Left colon (tissue), 2 donors: ENCODE measurements around the gene PIK3C2B. TPM values are rescaled to one million over a fixed set of nuclear protein-coding genes. Genes with fewer than 3 reads are reported as not detected.
A peak's percentile ranks its signal among the peaks of the same experiment; 100 is the strongest.

Source experiments
- ATAC-seq: fragments of 200-7000 bp; cut with Tn5 transposase; one replicate; pipeline ENCODE4 v1.9.1; 2020; ENCODE audit warnings: mild to moderate bottlenecking, moderate library complexity
- DNase-seq, 2 donors: peaks; one replicate each; pipeline ENCODE4 v3.0.0-alpha.2; 2020
- intact Hi-C, 2 donors: fragments of 100-400 bp; cut with DNase I in 1 of 2; cut with micrococcal nuclease in 1 of 2; formaldehyde crosslinking; loops; one replicate each; pipeline versions ENCODE4 v1.11.2 to v1.14.0; 2022; cut with DNase I, micrococcal nuclease
- total RNA-seq, 2 donors: library from RNA; stranded (reverse); fragmentation: NEBNext Ultra II Directional; extraction: Animal tissue kit (Norgen Biotek cat#: 25700); gene quantifications; one replicate each; pipeline ENCODE4 v1.2.1, GENCODE V29; 2021
- donor health status: DM: no; HTN: no; CAD: no.
- donor health status: DM: yes; HTN: yes; CAD: no.

Gene PIK3C2B
- total RNA-seq, 2 donors from 2014 or later = 78.5 to 82.0 TPM

DNA sequence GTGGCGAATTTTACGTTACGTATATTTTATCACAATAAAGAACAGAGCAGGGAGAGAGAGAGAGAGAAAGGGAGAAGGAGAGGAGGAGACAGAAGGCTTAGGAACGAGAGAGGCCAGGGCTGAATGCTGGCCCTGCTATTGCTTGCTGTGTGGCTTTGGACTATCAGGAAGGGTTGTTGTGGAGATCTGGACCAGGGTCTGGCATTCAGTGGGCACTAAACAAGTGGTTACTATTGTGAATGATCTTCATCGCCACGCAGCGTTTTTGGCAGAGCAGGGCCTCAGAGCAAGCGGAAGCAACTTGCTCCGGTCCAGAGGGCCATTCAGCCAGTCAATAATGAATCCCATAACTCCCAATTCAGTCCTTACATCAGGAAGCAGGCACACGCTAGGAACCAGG, 26.4 kb downstream of the PIK3C2B start:
- DNase-seq (no peak), ATAC-seq (no peak)
- intact Hi-C loops = no loop called here

DNA sequence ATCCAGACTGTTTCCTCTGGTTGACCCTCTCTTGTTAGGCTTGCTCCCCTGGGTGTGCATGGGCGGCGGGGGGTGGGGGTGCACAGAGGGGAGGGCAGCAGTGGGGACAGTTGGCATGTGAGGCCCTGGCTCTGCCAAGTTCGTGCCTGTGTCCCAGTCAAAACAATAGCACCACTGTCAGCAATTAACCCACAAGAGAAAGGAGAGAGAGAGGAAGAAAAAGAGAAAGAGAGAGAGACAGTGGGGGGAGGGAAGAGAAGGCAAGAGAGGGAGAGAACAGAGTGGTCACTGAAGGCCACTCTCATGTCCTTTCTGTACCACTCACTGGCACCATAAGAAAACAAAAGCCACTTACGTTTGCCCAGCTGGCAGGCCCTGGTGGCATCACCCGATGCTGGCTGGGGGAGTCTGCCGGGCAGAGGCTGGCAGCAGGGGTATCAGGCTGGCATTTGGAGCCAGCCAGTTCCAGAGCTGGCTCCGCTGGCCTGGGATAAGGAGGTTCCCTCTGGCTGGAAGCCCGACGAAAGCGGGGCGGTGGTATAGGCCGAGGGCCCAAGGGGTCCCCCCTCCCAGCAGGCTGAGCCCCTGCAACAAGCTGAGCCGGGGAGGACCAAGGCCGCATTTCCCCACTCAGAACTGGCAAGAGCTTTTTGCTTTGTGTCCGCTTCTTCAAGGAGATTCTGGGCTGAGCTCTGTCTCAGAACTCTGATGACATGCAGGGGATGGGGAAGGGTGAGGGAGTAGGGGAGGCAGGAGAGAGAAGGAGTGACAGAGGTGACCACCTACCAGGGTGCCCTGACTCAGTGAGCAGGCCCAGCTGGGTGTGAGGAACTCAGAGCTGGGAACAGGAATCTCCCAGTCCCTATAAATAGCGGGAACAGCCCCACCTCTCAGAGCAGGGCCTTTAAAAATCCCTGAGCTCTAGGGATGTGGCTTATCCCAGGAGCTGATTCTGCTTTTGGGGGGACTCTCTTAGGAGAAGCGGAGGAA, 27.9 kb downstream of the PIK3C2B start:
- ATAC-seq (no peak), DNase-seq (no peak)
- intact Hi-C loops = no loop called here

DNA sequence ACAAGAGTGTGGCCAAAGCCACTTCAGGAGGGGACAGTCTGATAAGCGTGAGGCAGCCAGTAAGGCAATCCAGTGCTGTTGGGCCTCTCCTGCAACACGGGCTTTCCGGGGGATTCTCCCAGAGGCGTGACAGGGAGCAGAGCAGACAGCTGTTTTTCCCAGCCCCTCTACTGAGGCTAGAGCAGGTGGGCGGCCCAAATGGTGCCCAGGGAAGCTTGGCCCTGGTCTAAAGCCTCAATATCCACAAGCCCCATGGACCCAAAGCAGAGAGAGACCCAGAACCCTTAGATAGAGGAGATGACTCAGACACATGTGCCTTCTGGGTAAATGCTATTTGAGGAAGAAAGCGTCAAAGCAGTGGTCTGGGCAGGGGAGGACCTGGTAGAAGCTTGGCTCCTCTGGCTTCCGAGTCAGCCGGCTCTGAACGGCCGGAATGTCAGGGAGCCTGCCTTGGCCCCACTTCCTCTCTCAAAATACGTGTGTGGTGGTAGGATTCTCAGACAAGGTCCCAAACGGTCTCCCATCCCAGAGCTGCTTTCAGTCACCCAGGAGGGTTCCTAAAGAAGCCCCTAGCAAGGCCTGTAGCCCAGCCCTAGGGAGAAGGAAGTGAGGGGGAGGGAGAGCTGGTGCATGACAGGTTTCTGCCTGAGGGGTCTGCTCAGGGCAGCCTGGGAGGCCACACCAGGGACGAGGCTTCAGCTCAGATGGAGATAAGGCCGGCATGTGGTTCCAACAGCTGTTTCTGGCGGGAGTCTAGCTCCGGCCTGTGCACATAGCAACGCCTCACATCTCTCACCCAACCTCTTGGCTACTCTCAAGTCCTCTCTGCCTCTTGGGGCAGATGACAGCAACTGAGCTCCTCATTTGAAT, 28.8 kb downstream of the PIK3C2B start:
- ATAC-seq (no peak), DNase-seq (no peak)
- intact Hi-C loops = no loop called here

DNA sequence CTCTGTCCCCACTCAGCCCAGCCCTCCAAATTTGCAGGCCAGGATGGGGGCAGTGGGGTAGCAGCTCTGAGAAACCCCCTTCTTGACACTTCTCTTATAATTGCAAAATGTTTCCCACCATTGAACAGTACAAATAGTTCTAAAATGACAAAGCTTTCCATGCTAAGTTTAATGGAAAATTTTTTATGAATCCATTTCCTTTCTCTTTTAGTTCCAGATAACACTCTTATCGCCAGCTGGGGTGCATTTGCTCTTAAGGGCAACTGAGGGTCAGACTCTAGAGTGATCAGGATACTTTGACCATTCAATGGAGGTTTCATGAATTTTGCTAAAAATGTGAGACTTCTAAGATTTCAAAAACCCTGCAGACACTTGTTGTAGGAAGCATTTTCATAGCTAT, 29.9 kb downstream of the PIK3C2B start:
- ATAC-seq (no peak), DNase-seq (no peak)
- intact Hi-C loops = no loop called here

DNA sequence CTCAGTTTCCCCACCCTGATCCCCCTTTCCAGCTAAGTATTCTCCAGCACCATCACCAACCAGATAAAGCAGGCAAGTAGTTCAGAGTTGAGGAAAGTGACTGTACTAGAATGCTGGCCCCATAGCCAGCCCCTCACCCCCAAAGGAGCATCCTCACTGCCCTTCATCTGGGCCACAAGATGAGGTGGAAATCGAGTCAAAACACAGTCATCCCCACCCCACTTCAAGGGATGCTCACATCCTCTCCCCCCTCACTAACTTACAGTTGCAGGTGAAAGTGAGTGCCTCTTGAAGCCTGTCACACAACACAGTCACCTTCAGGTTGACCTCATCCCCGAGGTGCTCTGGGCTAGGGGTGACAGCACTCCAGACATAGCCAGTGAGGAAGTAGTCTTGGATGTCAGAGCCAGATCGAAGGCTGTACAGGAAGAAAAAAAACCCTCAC, 30.4 kb downstream of the PIK3C2B start:
- ATAC-seq = no peak
- intact Hi-C loops = no loop called here
- DNase-seq = no peak

DNA sequence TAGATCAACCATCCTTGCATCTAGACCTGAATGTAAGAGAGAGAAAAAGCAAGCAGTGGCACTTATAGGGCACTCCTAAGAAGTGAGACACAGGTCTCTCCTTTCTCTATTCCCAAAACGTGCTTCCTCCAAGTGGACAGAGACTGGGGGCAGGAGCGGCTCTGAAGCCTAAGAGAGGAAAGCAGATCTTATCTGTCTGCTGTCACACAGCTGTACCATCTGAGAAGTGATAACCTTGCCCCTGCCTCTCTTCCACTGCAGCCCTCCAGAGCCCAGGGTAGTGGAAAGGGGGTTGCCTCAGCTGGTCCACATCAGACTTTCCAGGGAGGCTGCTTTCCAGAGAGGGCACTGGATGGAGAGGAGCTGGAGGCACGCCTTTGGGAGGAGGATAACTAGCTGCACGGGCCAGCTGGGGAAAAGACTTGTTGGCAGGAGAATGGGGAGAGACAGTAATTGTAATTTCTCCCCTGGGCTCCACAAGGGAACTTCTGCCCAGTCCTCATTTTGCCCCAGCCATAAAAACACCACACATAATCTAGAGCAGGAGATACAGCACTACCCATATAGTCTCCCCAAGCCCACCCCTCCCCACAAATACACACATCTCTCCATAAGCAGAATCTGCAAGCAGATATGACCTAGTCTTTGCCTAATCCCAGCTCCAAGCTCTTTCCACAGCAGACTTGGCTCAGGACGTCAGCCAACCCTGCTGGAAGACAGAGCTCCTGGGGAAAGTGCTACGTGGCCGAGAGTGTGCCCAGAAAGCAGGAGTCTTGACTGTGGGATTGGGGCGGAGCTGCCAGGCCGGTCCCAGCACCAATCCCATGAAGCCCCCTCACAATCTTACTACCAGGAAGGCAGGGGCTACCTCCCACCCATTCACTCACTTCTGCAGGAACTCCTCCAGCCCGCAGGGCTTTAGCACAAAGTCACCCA, 31.2 kb downstream of the PIK3C2B start:
- intact Hi-C loops = no loop called here
- no peak for ATAC-seq
- no peak for DNase-seq

DNA sequence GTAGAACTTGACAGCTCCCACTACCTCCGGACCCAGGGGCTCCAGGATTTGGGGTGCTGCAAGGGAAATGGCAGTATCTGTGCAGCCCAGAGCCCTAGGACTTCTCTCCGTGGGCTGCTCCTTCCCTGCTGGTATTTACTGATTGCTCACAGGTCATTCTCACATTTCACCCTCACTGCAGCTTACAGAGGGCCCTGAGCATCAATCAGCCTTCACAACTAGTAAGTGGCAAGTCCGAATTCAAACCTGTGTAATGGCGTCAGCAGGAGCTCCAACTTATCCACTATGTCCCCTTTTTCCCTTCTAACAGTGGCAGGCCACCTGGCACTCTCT, 32.4 kb downstream of the PIK3C2B start:
- no peak for DNase-seq
- intact Hi-C loops = no loop called here
- no peak for ATAC-seq

DNA sequence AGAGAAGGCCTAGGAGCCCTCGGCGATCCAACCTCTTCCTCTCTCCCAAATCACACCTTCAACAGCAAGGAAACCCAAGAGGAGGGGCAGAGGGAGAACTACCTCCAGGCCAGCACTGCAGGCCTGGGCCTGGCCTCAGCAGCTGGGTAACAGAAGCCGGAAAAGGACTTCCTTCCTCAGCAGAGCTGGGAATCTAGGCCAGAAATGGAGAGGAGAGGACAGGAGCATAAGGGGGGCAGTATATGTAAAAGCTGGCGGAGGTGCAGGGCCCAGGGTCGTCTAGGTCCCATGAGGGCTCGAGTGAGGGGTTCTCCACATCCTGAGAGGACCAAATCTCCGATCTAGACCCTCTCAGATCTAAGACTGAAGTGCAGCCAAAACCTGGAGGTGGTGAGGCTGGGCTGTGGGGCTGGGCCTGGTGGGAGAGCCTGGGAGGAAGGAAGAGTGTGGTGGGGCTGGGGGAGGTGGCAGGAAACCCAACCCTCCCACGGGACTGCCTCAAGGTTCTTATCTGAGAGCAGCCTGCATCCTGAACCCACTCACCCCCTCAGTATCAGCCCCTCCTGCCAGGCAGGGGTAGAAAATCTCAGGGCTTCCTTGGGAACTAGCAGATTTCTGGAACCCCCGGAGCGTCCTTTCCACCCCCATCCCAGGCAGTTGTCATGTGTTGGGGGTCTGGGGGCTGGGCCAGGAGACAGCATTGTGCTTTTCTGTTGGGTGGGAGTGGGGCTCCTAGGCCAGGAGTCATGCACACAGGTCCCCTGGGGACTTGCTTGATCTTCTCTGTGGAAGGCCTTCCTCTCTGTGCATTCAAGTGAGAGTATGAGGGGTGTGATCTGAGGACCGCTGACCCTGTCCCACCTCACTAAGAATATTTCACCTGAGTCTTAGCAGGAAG, 33.0 kb downstream of the PIK3C2B start:
- ATAC-seq (no peak), DNase-seq (no peak)
- intact Hi-C loops = no loop called here

DNA sequence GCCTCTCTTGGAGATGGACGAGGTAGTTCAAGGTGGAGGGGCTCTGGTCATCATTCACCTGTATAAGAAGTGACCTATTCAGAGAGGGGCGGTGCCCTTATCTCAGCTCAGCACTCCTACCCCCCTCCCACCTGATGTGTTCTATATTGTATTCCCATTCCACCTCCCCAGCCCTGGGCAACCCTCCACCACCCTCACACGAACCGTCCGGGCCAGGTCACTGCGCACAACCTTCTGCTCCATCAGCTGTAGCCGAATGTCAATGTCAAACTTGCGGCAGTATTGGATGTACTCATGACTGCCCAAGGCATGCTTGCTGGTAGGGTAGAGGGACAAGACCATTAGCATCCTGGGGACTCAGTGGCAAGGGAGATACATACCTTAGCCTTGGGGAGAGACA, 34.3 kb downstream of the PIK3C2B start:
- no peak for ATAC-seq
- intact Hi-C loops = no loop called here

DNA sequence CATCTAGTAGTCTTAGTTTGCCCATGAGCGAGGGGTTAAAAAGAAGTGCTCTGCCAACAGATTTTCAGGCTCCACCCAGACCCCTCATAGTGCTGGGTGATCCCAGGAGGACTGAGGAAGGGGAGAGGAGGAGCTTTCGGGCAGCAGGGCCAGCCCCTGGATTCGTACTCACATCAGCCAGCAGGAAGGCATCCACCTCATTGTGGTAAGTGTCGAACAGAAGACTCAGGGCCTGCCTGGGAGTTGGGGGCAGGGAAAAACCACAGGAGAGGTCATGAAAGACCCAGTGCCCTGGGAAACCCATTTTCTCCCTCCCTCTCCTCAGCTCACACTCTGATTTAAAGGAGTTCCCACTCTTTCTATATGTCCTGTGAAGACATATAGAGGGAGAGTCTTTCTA, 34.9 kb downstream of the PIK3C2B start:
- ATAC-seq = no peak
- intact Hi-C loops = no loop called here

More for the DNA sequence above, 34.3 kb downstream of the PIK3C2B start:
- no peak for DNase-seq

DNA sequence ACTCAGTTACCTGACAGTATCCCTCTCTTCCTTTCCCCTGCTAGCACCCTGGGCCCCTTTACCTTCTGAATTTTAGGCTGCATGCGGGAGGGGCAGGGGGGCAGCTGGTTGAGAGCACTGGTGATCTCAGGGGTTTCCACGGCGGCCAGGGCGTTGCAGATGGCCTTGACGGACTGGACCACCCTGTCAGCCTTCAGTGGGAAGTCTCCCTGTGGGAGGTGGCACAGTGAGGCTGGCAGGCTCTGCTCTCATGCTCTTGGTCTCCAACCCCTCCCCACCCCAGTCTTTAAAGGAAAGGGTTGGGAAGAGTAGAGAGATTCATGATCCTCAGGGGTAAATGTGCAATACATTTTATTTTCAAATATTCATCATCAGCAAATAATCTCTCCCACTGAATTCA, 36.9 kb downstream of the PIK3C2B start:
- ATAC-seq (no peak), DNase-seq (no peak)
- intact Hi-C loops = no loop called here

More for the DNA sequence above, 34.9 kb downstream of the PIK3C2B start:
- DNase-seq = no peak

DNA sequence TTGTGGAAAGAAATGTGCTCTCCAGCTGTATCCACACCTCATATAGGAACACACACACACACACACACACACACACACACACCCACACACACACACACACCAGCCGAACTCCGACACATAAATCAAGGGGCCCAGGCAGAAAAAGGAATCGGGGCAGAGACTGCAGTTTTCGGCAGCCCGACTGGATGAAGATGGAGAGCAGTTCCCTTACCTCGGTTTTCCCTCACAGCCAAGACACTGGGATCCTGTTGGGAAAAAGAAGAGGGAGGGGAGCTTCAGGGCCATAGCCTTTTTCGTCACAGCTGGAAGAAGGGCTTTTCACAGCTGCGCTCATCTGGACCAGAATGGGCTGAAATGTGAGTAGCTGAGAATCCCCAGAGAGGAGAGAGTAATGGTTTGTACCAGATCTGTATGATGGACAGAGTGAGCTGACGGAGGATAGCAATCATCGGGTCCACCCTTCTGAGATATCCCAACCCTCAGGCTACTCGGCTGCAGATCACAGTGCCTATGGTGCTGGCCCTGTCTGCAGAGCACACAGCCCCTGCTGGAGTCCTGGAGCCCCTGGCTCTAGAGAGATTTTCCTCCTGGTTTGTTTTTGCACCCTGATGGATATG, 37.7 kb downstream of the PIK3C2B start:
- DNase-seq (no peak), ATAC-seq (no peak)
- intact Hi-C loops = no loop called here

DNA sequence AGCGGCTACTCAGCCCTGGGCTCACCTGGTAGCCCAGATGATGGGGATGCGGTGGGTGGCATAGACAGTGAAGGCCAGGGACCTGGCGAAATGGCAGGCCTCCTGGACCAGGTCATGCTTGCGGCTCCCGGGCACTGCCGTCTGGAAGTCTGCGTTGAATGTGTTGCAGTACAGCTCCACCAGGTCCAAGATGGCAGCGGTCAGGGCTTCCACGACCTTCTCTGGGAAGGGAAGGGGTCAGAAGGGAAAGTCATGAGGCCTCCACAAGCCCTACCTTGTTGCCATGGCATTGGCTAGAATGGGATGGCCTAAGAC, 38.8 kb downstream of the PIK3C2B start:
- intact Hi-C loops = no loop called here
- DNase-seq (no peak), ATAC-seq (no peak)

DNA sequence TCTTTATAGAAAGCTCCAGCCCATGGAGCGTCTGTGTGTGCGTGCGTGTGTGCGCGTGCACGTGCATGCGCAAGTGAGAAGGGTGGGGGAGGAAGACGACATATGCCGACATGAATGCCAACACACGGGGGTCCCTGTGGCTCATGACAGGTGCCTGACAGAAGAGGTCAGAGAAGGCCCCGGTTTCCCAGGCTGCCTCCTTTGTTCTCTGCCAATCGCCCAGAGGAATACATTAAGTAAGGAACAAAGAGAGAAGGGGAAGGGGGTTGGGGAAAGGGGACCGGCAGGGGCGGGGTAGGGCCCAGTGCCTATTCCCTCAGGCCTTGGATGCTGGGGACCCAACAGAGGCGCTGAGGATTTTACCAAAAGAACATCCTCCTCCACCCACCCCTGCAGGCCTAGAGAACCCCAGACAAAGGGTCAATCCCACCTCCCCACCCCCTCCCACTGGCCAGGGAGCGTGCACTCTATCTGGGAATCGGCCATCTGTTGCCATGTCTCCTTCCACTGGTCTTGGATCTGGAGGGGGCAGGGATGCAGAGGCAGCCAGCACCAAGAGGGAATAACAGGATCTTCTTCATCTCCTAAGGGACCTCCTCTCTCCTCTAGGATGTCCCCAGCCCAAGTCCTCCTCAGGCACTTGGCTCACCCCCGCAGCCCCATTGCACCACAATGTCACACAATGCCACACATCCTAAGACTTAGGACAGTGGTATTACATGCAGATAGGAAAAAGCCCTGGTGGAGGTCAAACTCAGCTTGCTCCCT, 39.4 kb downstream of the PIK3C2B start:
- no peak for DNase-seq
- ATAC-seq = no peak
- intact Hi-C loops = no loop called here

DNA sequence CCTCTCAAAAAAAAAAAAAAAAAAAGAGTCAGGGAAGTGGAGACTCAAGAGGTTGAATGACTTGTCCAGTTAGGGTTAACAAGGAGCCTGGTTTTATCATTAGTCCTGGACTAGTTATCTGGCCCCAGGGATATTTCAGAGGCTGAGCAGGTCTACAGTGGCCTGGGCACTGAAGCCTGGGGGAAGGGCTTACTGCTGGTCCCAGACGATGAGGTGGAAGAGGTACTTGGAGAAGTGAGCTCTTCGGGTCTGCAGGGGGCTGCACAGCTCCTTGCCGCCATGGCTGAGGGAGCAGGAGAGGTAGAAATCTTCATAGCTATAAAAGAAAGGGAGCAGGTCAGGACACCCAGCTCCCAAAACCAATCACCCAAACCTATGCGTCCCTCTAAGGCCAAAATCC, 40.1 kb downstream of the PIK3C2B start:
- no peak for ATAC-seq
- DNase-seq = no peak
- intact Hi-C loops = no loop called here

DNA sequence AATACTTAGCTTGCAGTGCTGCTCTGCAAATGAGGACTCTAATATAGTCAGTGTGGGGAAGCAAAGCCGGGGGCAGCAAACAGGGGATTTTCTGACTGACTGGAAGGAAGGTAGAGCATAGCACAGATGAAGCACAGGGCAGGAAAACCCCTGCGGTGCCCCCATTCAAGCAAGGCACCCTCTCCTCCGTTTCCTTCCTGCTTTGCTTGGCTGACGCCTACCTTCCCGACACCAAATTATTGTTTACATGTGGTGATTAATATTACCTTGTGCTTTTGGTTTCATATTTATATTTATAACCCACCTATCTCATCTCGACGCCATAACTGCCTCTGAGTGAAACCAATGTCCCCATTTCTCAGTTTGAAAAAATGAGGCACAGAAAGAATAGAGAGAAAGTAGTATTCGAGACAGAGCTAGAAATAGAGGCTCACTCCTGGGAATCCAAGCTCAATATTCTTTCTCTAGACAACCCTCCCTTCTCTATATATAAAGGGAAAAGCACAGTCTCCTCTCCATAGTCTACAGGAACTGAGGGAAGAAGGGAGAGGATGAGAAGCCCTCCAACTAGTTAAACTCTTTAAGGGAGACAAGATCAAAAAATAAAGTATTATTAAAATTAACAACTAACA, 41.3 kb downstream of the PIK3C2B start:
- ATAC-seq (no peak), DNase-seq (peak in 1 of 2 donors; percentile 31)
- intact Hi-C loops = no loop called here
